Endothelial cell of coronary artery (primary cell): Measurements from ENCODE around the gene HMX1. TPM values are rescaled to one million over a fixed set of nuclear protein-coding genes. Genes with fewer than 3 reads are reported as not detected.

ENCODE experiments used
- total RNA-seq: library from RNA; depleted of rRNA; stranded (reverse); fragments of >200 nt; gene quantifications from 2 replicates; pipeline ENCODE4 v1.2.3, GENCODE V29; 2014

HMX1 gene
- not detected in 2 replicates for total RNA-seq

DNA sequence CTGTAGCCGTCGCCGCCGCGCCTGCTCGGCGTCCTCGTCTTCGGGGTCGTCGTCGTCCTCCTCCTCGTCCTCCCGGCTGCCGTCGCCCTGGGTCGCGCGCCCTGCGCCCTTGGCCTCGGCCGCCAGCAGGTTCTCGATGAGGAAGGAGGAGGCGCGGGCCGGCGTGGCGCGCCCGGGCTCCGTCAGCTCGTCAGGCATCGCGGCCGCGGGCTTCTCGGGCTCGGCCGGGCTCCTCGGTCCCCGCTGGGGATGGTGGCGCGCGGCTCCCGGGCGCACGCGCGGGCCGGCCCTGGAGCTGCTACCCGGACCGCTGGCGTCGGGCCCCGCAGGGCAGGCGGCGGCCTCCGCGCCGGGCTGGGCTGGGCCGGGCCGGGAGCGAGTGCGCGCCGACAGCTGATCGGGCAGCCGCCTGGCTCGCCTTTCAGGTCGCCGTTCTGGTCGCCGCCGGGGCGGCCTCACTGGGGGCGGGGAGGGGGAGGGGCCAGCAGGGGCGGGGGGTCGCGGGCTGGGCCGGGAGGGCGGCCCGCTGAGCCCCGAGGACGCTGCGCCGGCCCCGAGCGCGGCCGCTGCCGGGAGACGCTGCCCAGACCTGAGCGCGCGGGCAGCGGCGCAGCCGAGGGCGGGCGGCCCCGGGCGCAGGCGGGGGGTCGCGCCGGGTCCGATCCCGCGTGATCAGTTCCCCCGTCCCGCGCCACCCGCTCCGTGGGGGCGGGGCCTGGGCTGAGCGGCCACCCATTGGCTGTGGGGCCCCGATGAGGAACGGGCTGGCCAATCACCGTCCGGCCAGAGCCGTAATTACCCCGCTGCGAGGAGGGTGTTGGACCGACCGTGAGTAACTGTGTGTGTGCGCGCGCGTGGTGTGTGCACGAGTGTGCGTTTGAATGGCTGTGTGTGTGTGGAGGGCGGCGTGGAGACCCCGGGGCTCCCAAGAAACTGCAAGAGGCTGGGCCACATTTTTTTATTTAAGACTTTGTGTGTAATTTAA, at the start of gene HMX1:
Gene HMX1, minus strand, starts transcription at position 423 of the 985 bp plus-strand sequence. Its CDS starts 225 bp downstream, at position 198.

